DND-41 (cell line): ENCODE measurements around the gene VCX.

Experiments
- ATAC-seq: fragments of 200-7000 bp; cut with Tn5 transposase; 3 replicates; pipeline ENCODE4 v1.9.1; 2021; ENCODE audit warnings: low read depth; ENCODE audit not compliant: insufficient read depth
- DNase-seq: peaks from one replicate; pipeline ENCODE4 v3.0.0-alpha.2; 2020
- H2AFZ ChIP-seq: 2 replicates; pipeline ENCODE4 v1.6.0; 2012; ENCODE audit warnings: low read depth, low read length
- H3K27ac ChIP-seq: 2 replicates; pipeline ENCODE4 v1.5.1; 2012; ENCODE audit warnings: low read length, inconsistent platforms
- H3K27me3 ChIP-seq: fragments of 200-600 bp; sonication (generic); 2 replicates; pipeline ENCODE4 v1.6.0; 2012; ENCODE audit warnings: low read length, mild to moderate bottlenecking, inconsistent platforms; ENCODE audit not compliant: insufficient read depth, poor library complexity
- H3K36me3 ChIP-seq: 2 replicates; pipeline ENCODE4 v1.5.1; 2012; ENCODE audit warnings: low read length, inconsistent platforms; ENCODE audit not compliant: insufficient read depth
- H3K4me1 ChIP-seq: 2 replicates; pipeline ENCODE4 v1.5.1; 2012; ENCODE audit warnings: mild to moderate bottlenecking, low read length; ENCODE audit not compliant: insufficient read depth
- H3K4me2 ChIP-seq: 2 replicates; pipeline ENCODE4 v1.6.0; 2012; ENCODE audit warnings: mild to moderate bottlenecking, moderate library complexity, low read length, inconsistent platforms; ENCODE audit not compliant: insufficient read depth
- H3K4me3 ChIP-seq, 2 experiments: fragments of 200-600 bp in 1 of 2; shearing (Covaris generic) in 1 of 2; 2 replicates each; pipeline ENCODE4 v1.5.1; 2012 to 2016; ENCODE audit warnings: inconsistent platforms in 2 of 2, low read length in 2 of 2, mild to moderate bottlenecking in 2 of 2, low read depth in 1 of 2, moderate library complexity in 1 of 2
- H3K79me2 ChIP-seq: 2 replicates; pipeline ENCODE4 v1.6.0; 2012; ENCODE audit warnings: low read length, inconsistent platforms; ENCODE audit not compliant: insufficient read depth
- H3K9ac ChIP-seq: 2 replicates; pipeline ENCODE4 v1.6.0; 2012; ENCODE audit warnings: low read depth, mild to moderate bottlenecking, inconsistent platforms, low read length, moderate library complexity
- H3K9me3 ChIP-seq: 2 replicates; pipeline ENCODE4 v1.5.1; 2012; ENCODE audit warnings: low read length, moderate library complexity, mild to moderate bottlenecking, inconsistent platforms; ENCODE audit not compliant: insufficient read depth, severe bottlenecking
- H4K20me1 ChIP-seq: 2 replicates; pipeline ENCODE4 v1.6.0; 2012; ENCODE audit warnings: low read length; ENCODE audit not compliant: insufficient read depth
- CTCF ChIP-seq: IDR thresholded peaks from 2 replicates; pipeline ENCODE4 v1.5.1; 2012; ENCODE audit warnings: borderline replicate concordance, low read length, moderate library complexity, mild to moderate bottlenecking; ENCODE audit not compliant: poor library complexity, severe bottlenecking; ENCODE audit errors: extremely low read depth
- EZH2 ChIP-seq: IDR thresholded peaks from 3 replicates; pipeline ENCODE4 v1.6.1; 2012; ENCODE audit warnings: borderline replicate concordance, low read depth, mild to moderate bottlenecking, moderate library complexity, low read length, inconsistent platforms; ENCODE audit not compliant: severe bottlenecking

Gene VCX

GRCh38 chrX:7828594-7828993 lies 14.4 kb upstream of the VCX start:
- H4K20me1 ChIP-seq = no peaks in the 10 kb centered on the region
- no peak overlapping the region for H3K9ac ChIP-seq
- no peaks in the 10 kb centered on the region for H3K4me1 ChIP-seq
- no peaks in the 10 kb centered on the region for H3K79me2 ChIP-seq
- H3K9me3 ChIP-seq = no peaks in the 10 kb centered on the region
- peak; percentile 4 for DNase-seq
- no peaks in the 10 kb centered on the region for H3K27me3 ChIP-seq
- H2AFZ ChIP-seq = no peak overlapping the region
- no peak overlapping the region for H3K27ac ChIP-seq
- no peak overlapping the region for H3K4me2 ChIP-seq
- H3K36me3 ChIP-seq = no peaks in the 10 kb centered on the region
- peak; percentile 39 for TF ChIP-seq CTCF
- no peak for TF ChIP-seq EZH2
- no peak overlapping the region for H3K4me3 ChIP-seq
- ATAC-seq = no peak

- ATAC-seq (no peak), DNase-seq (no peak)
- Histone ChIP-seq H3K36me3 (no peaks in the 10 kb centered on the region), H3K4me2 (no peak overlapping the region), H3K4me1 (no peaks in the 10 kb centered on the region), H3K9me3 (no peaks in the 10 kb centered on the region), H3K4me3 (no peak overlapping the region), H3K9ac (no peak overlapping the region), H4K20me1 (no peaks in the 10 kb centered on the region), H3K27me3 (no peaks in the 10 kb centered on the region), H3K27ac (no peak overlapping the region), H2AFZ (no peak overlapping the region), H3K79me2 (no peaks in the 10 kb centered on the region)
- TF ChIP-seq CTCF (no peak), EZH2 (no peak)
These were observed 1.7 kb upstream of the VCX start for GRCh38 chrX:7841084-7841805.

GRCh38 chrX:7852166-7852565 lies 9.2 kb downstream of the VCX start:
- Histone ChIP-seq H3K4me2 (no peak overlapping the region), H4K20me1 (no peaks in the 10 kb centered on the region), H3K27ac (no peak overlapping the region), H3K4me3 (no peak overlapping the region), H3K4me1 (no peaks in the 10 kb centered on the region), H3K9ac (no peak overlapping the region), H2AFZ (no peak overlapping the region), H3K79me2 (no peaks in the 10 kb centered on the region), H3K27me3 (no peaks in the 10 kb centered on the region), H3K9me3 (no peaks in the 10 kb centered on the region), H3K36me3 (no peaks in the 10 kb centered on the region)
- DNase-seq (no peak), ATAC-seq (no peak)
- TF ChIP-seq EZH2 (no peak), CTCF (no peak)
